Measurements from ENCODE around the gene GNL3.

DNA sequence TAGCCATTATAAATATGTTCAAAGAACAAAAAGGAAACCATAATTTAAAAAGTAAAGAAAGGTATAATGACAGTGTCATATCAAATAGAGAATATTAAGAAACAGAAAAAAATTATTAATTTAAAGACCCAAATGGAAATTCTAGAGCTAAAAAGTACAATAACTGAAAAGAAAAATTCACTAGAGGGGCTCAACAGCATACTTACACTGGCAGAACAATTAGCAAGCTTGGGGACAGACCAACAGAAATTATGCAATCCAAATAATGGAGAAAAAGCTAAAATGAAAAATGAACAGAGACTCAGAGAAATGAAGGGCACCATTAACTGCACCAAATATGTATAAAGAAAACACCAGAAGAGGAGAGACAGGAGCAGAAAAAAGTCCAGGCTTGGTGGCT is 33.8 kb downstream of the GNL3 start:
- TF ChIP-seq SNAI2 (CRISPR knock-in tag; IDR thresholded peaks at IDR 0.05) = no peak
- TF ChIP-seq PATZ1 (CRISPR knock-in tag; IDR thresholded peaks at IDR 0.05; ENCODE audit: borderline replicate concordance) = no peak
- no peak for TF ChIP-seq GLIS3 (CRISPR knock-in tag; IDR thresholded peaks at IDR 0.05)
- no peak for TF ChIP-seq PPARA (CRISPR knock-in tag; IDR thresholded peaks at IDR 0.05; ENCODE audit: borderline replicate concordance)
- TF ChIP-seq, protein P1, sequence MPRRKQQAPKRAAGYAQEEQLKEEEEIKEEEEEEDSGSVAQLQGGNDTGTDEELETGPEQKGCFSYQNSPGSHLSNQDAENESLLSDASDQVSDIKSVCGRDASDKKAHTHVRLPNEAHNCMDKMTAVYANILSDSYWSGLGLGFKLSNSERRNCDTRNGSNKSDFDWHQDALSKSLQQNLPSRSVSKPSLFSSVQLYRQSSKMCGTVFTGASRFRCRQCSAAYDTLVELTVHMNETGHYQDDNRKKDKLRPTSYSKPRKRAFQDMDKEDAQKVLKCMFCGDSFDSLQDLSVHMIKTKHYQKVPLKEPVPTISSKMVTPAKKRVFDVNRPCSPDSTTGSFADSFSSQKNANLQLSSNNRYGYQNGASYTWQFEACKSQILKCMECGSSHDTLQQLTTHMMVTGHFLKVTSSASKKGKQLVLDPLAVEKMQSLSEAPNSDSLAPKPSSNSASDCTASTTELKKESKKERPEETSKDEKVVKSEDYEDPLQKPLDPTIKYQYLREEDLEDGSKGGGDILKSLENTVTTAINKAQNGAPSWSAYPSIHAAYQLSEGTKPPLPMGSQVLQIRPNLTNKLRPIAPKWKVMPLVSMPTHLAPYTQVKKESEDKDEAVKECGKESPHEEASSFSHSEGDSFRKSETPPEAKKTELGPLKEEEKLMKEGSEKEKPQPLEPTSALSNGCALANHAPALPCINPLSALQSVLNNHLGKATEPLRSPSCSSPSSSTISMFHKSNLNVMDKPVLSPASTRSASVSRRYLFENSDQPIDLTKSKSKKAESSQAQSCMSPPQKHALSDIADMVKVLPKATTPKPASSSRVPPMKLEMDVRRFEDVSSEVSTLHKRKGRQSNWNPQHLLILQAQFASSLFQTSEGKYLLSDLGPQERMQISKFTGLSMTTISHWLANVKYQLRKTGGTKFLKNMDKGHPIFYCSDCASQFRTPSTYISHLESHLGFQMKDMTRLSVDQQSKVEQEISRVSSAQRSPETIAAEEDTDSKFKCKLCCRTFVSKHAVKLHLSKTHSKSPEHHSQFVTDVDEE (CRISPR knock-in tag; IDR thresholded peaks at IDR 0.05) = no peak
- no peak for TF ChIP-seq CSDC2 (CRISPR knock-in tag; IDR thresholded peaks at IDR 0.05)

Data from SK-N-SH treated with all-trans-retinoic acid at 6 μM for 48 hours (cell line).